Measurements from ENCODE around the gene JAM3.
"Not testable (repeated sequence)": the region's sequence is repeated elsewhere in the genome, so short reads cannot be mapped to it uniquely, and the experiment has no call there.

The JAM3 gene

DNA sequence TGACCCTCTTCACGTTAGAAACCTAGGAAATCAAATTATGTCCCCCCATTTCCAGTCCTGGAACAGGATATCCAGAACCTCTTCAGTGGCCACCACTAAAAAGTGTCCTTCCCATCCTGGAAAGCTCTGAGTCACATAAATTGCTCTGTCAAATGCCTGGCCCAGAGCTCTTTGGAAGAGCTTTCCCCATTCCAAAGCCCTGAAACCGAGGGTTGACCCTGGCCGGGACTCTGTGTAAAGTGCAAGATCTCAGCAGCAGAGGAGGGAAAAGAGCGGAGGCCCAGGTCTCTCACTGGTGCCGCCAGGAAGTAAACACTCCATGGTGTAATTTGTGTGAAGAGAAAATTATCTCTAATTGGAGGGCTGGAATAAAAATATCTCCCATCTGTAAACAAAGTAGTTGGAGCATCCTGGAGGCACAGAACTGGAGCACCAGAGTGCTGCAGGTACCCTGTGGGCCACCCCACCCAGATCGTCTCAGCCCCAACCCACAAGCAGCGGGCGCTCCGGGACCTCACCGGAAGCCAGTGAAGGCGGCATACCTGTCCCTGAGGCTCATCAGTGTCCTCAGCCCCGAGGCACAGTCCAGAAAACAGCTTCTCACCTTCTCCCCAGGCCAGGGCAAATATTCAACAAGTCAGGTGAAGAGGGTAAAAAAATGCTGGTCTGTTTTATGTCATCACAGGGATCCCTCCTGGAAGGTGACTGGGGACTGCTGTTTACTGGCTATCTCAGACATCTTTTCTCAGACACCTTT, 4.7 kb upstream of the JAM3 start:
- no peak for DNase-seq

DNA sequence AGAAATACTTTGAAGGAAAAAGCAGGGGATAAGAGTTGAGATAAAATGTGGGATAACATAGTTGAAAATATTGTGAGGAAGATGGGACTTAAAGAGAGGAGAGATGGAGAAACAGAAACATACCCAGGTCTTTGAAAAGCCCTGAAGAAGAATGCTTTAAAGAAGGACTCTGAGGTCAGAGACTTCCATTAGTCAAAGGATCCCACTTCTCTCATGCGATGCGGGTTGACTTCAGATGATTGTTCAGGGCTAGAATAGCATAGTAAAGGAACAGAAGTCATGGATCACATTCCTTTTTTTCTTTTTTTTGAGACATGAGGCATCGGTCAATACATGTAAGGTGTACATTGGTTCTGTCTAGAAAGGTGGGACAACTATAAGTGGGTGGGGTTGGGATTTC, 3.5 kb upstream of the JAM3 start:
- no peak for DNase-seq

DNA sequence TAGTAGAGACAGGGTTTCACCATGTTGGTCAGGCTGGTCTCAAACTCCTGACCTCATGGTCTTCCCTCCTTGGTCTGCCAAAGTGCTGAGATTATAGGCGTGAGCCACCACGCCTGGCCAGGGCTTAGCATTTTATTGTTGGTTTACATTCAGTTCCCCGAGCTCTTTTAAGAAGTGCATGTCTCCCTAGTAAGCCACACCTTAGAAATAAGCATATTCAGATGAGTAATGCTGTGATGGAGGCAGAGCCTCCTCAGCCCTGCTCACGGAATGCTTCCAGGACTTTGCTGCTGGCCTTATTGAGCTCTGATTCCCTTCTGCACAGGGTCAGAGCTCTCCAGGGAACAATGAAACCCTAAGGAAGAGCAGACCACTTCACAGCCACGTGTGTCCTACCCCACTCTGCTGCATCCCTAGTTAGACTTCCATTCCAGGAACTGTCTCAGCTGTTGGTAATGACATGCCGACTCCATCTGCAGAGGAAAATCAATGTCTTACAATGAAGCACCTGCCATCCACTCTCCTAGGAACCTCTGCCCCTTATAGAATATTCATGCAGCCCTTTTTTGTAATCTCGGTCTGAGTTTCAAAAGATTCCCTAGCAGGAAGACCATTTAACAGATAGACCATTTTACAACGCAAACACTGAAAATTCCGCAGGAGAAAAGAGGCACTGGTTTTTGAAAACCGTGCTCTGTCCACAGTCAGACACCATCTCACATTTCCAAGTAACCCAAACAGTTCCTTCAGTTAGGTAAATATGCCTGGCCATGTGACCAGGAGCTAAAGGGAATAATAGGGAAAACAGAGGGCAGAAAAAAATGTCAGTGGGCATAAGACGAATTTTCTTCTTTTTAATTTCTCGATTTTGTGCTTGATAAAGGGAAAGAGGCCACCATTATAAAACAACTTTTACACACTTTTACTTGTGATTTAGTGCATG, 1.7 kb upstream of the JAM3 start:
- no peak for DNase-seq

DNA sequence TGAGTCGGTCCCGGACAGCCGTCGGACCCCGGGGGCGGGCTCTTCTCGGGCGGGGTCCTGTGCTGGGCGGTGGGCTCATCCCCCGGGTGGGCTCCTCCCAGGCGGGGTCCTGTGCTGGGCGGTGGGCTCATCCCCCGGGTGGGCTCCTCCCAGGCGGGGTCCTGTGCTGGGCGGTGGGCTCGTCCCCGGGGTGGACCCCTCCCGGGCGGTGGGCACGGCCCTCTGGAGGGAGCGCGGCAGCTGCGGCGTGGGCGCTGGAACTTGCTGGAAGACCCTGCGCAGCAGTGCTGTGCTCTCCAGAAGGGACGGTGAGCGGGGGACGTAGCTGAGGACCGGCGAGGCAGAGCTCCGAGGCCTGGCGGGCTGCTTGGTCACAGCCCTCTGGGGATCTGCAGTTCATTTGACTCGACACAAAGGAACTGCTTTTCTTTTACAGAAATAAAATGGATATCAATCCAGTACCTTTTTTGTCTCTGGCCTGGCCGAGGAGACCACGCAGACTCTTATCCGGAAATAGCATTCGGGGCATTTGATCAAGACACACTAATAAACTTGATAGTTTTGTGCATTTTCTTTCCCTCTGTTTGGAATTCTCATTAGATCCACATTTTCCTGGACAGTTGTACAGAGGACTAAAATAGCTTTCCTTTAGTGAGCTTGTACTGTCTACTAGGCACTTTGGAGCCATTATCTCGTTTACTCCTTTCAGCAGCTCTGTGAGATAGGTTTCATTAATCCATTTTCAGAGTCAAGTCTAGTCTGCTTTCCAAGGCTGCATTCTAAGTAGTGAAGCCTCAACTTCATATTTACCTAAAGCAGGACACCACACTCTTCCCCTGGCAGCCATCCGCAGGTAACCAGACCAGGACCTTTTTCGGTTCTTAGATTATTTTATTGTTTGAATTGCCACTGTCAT, 812 bp downstream of the JAM3 start:
- no peak for DNase-seq

DNA sequence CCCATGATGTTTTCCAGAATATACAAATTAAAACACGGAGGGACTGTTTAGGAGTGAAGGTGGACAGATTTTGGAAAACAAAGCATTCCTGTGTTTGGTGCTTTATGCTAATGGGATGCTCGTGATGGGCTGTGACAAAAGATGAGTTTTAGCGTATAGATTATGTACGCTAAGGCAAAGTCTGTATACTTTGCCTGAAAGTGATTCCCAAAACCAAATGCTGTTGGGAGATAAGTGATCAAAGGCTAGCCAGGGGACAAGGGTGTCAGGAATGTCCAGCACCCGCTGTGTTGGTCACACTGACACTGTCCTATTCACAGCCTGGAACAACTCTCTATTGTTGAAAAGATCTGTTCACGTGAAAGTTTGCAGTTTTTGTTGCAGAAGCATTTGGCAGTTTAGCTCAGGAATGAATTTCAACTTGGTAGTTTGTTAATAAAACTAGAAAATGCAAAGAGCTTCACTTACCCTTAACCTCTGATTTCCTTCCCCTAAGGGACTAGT, 1.5 kb downstream of the JAM3 start:
- DNase-seq, result no peak

DNA sequence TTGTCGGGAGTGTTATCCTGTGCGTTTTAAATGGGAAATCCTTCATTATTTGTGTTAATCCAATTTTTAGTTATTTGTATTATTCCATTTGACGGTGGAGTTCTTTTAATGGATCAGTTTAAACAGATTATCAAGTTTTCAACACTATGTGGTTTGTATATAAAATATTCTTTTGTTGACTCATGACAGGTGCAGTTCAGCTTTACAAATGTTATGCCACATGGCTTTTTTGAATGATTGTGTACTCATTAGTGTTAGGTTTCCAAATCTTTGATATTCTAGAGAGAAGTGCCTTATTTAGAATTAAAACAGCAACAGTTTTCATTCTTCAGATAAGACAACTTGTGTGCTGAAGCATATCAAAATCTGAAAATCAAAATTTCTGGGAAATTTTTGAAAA, 2.4 kb downstream of the JAM3 start:
- no peak for DNase-seq

DNA sequence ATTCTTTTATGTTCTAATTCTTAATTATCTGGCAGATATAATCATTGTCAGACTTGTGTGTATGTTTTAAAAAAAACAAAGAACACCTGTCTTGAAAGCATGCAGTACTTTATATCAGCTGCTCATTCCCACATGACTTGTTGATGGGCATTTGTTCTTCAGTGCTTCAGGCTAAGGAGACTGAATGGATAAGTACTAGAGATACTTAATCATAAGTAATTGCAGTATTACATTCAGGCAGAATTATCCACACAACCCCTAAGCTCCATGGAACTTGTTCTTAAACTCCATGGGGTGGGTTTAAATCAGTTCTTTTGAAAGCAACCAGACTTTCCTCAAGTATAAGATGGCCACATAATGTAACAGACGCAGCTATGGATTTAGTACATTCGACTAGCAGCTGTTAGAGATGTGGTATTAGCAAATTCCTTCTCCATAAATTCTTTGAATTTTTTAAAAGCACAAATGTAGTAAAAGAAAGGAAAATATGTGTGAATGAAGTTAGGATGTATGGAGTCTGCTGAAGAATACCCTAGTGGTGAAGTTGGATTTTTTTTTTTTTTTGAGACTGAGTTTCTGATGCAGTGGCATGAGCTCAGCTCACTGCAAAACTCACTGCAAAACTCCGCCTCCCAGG, 3.0 kb downstream of the JAM3 start:
- DNase-seq, result no peak

DNA sequence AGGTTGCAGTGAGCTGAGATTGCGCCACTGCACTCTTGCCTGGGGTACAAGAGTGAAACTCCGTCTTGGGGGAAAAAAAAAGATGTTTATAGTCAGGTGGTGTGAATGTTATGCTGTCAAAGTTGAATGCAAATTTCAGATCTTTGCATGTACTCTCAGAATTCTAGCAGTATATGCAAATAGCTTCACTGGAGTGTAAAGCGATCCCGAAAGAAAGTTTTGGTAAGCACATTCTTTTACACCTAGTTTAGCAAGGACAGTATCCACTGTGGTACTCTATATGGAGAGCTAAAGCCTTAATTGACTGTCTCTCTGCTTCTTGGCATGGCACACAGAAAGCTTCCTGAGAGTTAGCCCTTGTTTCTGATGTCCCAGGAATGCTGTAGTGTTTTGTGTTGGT, 4.0 kb downstream of the JAM3 start:
- no peak for DNase-seq

DNA sequence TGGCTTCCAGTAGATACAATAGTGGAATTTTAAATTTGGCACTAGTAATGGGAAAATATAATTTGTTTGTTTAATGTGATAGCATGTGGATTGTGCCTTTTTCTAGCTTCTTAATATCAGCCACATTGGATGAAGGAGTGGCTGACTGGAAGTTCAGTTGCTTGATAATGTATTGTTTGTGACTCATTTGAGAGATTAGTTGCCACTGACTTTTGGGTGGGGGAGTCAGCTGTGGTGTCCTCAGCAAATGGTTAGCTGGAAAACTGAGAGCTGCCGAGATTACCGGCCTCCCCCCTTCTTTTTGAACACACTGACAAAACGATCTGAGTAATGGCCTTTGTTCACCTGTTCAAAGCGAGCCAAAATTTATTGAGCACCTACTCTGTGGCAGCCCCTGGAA, 5.5 kb downstream of the JAM3 start:
- no peak for DNase-seq

DNA sequence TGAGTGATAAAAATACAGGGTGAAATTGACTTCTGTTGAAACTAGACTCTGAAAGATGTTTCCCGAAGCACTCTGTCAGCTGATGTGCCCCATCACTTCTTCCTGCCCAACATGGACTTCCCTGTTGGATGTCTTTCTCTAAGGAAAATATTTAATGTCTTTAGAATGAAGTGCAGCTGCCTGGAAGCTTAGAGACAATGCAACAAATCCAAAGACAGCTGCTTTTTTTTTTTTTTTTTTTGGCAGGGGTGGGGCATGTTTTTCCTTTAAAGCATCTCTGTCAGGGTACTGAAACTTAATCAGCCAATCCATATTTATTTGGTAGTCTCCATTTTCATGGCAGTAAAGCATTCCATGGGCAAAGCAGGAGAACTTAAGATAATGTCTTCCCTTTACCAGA, 5.9 kb downstream of the JAM3 start:
- no peak for DNase-seq

DNA sequence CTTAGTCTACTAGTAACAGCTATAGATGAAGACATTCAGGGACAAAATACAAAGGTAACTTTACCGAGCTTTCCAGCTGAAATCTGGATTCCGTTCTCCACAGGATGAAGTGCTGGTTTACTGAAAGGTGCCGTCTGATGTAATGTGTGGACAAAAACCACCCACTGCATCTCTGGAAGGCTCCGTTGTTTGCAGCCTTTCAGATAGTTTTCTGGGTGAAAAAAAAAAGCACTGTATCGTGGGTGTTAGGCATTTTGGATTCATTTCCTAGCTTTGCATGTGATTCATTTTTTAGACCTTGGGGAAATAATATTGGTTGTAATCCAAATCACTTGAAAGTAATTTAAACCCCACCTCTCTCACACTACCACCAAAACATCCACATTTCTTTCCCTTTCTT, 10.4 kb downstream of the JAM3 start:
- DNase-seq, result no peak

DNA sequence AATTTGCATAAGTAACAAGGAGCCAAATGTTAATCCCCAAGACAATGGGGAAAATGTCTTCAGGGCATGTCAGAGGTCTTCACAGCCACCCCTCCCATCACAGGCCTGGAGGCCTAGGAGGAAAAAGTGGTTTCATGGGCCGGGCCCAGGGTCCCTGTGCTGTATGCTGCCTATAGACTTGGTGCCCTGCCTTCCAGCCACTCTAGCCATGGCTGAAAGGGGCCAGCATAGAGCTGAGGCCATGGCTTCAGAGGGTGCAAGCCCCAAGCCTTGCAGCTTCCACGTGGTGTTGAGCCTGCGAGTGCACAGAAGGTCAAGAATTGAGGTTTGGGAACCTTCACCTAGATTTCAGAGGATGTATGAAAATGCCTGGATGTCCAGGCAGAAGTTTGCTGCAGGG, 12.4 kb downstream of the JAM3 start:
- not testable (repeated sequence) for DNase-seq

DNA sequence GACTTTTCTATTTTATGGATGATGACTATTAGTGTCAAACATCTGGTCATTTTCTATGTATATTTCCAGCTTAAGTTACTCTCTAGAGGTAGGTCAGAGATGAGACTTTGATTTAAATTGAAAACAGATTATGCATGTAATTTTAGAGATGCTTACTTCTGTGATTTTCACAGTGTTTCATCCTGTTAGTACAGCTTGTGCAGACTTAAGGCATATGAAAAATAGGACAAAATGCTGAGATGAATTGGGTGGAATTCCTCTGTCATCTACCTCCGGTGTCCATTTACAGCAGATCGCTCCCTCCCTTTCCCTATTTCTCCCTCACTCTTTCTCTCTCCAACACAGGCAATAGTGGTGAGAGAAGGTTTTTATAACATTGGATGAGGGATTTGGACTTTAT, 14.1 kb downstream of the JAM3 start:
- no peak for DNase-seq

DNA sequence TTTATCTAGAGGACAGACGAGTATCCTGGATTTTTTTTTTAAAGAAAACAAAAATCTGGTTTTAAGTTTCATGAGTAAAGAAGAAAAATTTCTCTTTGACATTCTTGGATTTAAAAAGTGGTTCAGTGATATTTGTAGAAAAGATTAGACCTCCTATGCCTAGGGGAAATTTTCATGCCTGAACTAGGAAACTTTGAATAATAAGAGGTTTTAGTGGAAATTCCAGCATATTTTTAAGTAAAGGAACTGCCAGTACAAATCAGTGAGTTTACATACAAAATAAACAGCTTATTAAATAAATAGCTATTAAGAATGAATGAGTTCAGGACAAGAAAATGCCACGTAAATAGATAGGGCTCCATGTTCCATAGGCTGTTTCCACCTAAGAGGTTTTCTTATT, 17.5 kb downstream of the JAM3 start:
- no peak for DNase-seq

DNA sequence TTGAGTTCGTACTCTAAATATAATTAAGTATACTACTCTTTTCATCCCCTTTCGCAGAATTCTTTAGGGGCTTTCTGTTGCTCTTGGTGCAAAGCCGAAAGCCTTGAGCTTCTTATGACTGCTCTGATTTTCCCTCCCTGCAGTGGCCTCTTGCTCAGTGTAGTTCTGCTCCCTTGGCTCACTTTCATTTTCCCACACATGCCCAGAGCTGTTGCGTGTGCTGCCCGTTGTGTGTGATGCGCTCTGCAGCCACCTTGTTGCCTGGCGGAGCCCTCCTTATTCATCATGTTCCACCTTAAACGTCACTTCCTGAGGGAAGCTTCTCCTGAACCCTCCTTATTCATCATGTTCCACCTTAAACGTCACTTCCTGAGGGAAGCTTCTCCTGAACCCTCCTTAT, 23.1 kb downstream of the JAM3 start:
- DNase-seq, result not testable (repeated sequence)

DNA sequence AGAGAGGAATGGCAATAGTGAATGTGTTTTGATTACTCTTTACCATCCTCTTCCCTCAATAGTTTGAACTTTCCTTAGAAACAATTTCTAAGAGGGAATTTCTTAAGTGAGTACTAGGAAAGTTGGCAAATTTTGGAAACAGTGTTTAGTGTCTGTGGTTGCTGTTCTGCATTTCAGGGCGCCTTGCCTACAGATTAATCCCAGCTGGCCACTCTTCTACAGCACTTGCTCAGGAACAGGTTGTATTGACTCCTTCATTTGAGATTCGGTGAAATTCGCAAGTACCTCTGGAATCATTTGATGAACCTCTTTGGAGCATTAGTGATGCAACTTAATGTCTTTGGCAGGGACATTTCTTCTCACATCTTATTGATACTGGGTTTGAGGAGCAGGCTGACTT, 28.3 kb downstream of the JAM3 start:
- no peak for DNase-seq

DNA sequence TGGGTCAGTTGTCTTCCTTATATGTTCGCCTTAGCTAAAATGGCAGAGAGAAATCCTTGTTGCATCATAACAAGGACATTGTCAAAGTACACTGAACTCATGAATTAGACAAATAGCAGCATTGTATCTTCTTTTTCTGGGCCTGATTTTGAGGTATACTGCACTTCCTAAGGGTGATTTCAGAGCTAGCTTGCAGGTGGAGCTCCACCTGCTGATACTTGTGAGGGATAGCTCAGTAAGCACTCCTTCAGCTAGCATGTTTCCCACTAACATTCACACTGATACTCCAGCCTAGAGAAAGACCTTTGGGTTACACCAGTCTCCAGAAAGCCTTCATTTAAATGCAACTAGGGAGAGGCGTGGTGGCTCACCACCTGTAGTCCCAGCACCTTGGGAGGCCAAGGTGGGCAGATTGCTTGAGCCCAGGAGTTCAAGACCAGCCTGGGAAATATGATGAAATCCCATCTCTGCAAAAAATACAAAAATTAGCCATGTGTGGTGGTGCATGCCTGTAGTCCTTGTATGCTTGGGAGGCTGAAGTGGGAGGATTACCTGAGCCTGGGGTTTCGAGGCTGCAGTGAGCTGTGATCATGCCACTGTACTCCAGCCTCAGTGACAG, 29.8 kb downstream of the JAM3 start:
- no peak for DNase-seq

DNA sequence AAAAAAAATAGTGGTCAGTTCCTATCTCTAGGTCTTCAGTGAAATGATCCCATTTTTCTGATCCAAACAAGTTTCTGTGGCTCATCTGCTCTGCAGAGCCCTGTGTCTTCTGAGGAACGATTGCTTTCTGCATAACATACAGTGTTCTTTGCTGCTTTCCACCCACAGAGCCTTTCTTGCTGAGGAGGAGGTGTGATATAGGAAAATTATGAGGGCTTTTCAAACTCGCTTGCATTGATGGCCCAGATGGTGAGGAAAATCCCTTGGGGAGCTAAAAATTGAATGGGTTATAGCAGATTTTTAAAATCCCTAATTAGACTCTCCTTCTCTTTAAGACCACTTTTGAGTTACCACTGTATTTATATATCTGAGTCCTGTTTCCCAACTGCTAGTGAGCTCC, 31.3 kb downstream of the JAM3 start:
- no peak for DNase-seq

DNA sequence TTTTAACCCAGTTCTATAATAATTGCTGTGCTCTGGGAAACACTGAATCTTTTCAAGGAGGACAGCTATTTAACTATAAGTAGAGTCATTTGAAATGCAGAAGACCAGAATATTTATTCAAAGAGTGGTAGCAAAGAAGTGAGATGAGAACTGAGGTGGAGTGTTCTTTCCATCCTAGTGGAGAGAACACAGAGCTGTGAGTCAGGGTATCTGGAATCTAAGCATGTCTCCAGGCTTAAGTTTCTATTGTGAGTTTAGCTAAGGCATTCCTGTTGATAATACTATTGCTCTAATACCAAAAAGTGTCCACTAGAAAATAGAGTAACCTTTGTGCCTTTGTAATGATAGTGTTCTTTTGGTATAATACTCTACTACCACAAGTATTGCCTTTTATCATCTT, 32.4 kb downstream of the JAM3 start:
- no peak for DNase-seq

DNA sequence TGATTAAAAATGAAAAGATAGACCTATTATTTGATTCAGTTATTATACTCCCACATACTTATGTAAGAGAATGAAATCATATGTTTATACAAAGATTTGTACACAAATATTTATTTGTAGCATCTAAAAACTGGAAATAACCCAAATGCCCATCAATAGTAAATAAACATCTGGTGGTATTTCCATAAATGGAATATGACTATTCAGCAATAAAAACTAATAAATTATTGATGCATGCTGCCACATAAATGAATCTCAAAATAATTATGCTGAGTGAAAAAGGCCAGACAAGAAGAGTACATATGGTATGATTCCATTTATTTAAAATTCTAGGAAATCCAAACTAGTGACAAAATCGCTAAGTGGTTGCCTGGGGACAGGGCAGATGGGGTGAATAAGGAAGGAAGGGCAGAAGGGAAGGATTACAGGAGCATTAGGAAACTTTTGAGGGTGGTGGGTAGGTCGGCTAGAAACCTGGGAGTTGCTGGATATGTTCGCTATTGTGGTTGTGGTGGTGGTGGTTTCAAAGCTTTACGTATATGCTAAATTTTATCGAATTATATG, 41.5 kb downstream of the JAM3 start:
- no peak for DNase-seq

DNA sequence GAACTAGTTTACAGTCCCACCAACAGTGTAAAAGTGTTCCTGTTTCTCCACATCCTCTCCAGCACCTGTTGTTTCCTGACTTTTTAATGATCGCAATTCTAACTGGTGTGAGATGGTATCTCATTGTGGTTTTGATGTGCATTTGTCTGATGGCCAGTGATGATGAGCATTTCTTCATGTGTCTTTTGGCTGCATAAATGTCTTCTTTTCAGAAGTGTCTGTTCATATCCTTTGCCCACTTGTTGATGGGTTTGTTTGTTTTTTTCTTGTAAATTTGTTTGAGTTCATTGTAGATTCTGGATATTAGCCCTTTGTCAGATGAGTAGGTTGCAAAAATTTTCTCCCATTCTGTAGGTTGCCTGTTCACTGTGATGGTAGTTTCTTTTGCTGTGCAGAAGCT, 44.9 kb downstream of the JAM3 start:
- DNase-seq, result not testable (repeated sequence)

DNA sequence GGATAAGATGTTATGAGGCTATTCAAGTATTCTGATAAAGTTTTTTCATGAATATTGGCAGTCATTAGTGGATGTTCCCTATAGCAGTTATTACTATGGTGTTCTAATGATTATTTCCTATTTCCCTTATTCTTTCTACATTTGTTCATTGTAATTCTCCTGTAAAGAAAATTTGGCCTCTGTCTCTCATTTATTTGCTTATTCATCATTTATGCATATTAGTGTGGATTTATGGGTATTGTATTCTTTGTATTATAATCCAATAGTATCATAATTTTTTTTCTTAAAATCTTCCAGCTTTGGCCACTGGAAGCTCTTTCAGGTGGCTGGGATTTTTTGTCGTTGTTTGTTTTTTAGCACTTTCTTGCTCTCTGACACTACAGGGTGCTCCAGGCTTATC, 47.3 kb downstream of the JAM3 start:
- no peak for DNase-seq
